Osteoblast (primary cell): Measurements from ENCODE around the gene MCTP2. TPM values are rescaled to one million over a fixed set of nuclear protein-coding genes. Genes with fewer than 3 reads are reported as not detected.

ENCODE experiments used
- DNase-seq: peaks from one replicate; pipeline ENCODE4 v3.0.0; 2011; ENCODE audit warnings: low spot score, mixed read lengths; ENCODE audit not compliant: insufficient read length; ENCODE audit errors: missing footprints
- H2AFZ ChIP-seq: 2 replicates; pipeline ENCODE4 v1.6.0; 2011; ENCODE audit warnings: mild to moderate bottlenecking, low read length
- H3K27ac ChIP-seq: 2 replicates; pipeline ENCODE4 v1.5.1; 2011; ENCODE audit warnings: mild to moderate bottlenecking, low read depth, low read length, moderate library complexity
- H3K27me3 ChIP-seq: 2 replicates; pipeline ENCODE4 v1.6.0; 2012; ENCODE audit warnings: mild to moderate bottlenecking, control low read depth, inconsistent platforms, low read length, moderate library complexity; ENCODE audit not compliant: insufficient read depth
- H3K36me3 ChIP-seq: 2 replicates; pipeline ENCODE4 v1.5.1; 2011; ENCODE audit warnings: mild to moderate bottlenecking, low read length, control low read depth, moderate library complexity; ENCODE audit not compliant: insufficient read depth
- H3K4me1 ChIP-seq: 2 replicates; pipeline ENCODE4 v1.5.1; 2011; ENCODE audit warnings: mild to moderate bottlenecking, low read length, control low read depth, moderate library complexity; ENCODE audit not compliant: insufficient read depth
- H3K4me2 ChIP-seq: 2 replicates; pipeline ENCODE4 v1.6.0; 2011; ENCODE audit warnings: mild to moderate bottlenecking, low read length; ENCODE audit not compliant: insufficient read depth
- H3K4me3 ChIP-seq: fragments of 200-600 bp; sonication (generic); 3 replicates; pipeline ENCODE4 v1.5.1; 2012; ENCODE audit warnings: mild to moderate bottlenecking, low read length, inconsistent platforms; ENCODE audit not compliant: insufficient read depth
- H3K79me2 ChIP-seq: 2 replicates; pipeline ENCODE4 v1.6.0; 2012; ENCODE audit warnings: mild to moderate bottlenecking, low read length, control low read depth, inconsistent platforms; ENCODE audit not compliant: insufficient read depth
- H3K9me3 ChIP-seq: 2 replicates; pipeline ENCODE4 v1.5.1; 2011; ENCODE audit warnings: low read depth, low read length, control low read depth
- H4K20me1 ChIP-seq: 2 replicates; pipeline ENCODE4 v1.6.0; 2012; ENCODE audit warnings: mild to moderate bottlenecking, low read length, control low read depth; ENCODE audit not compliant: insufficient read depth
- CTCF ChIP-seq: IDR thresholded peaks from 2 replicates; pipeline ENCODE4 v1.5.1; 2011; ENCODE audit warnings: mild to moderate bottlenecking, low read depth, low read length, moderate library complexity; ENCODE audit errors: extremely low read depth
- total RNA-seq: library from RNA; depleted of rRNA; stranded (reverse); fragments of >200 nt; gene quantifications from 2 replicates; pipeline ENCODE4 v1.2.3, GENCODE V29; 2012

Gene MCTP2
- total RNA-seq, 1 donor, result 16.3 TPM

GRCh38 chr15:94243418-94243817 is 12.1 kb downstream of the MCTP2 start:
- no peaks in the 10 kb centered on the region for H3K79me2 ChIP-seq
- H3K36me3 ChIP-seq, result no peaks in the 10 kb centered on the region
- no peak for TF ChIP-seq CTCF
- H3K9me3 ChIP-seq, result no peaks in the 10 kb centered on the region
- H2AFZ ChIP-seq, result no peak overlapping the region
- no peak overlapping the region for H3K4me3 ChIP-seq
- no peaks in the 10 kb centered on the region for H3K4me1 ChIP-seq
- DNase-seq, result no peak
- H3K27me3 ChIP-seq, result no peaks in the 10 kb centered on the region
- H3K27ac ChIP-seq, result no peak overlapping the region
- no peak overlapping the region for H3K4me2 ChIP-seq
- no peaks in the 10 kb centered on the region for H4K20me1 ChIP-seq

GRCh38 chr15:94246016-94246415 is 14.7 kb downstream of the MCTP2 start:
- H2AFZ ChIP-seq, result no peak overlapping the region
- no peak for DNase-seq
- no peak overlapping the region for H3K4me2 ChIP-seq
- no peaks in the 10 kb centered on the region for H3K4me1 ChIP-seq
- no peaks in the 10 kb centered on the region for H3K27me3 ChIP-seq
- H3K27ac ChIP-seq, result no peak overlapping the region
- no peaks in the 10 kb centered on the region for H3K9me3 ChIP-seq
- no peaks in the 10 kb centered on the region for H3K79me2 ChIP-seq
- no peaks in the 10 kb centered on the region for H3K36me3 ChIP-seq
- no peak for TF ChIP-seq CTCF
- H3K4me3 ChIP-seq, result no peak overlapping the region
- H4K20me1 ChIP-seq, result no peaks in the 10 kb centered on the region

GRCh38 chr15:94247789-94248638 is 16.7 kb downstream of the MCTP2 start:
- no peaks in the 10 kb centered on the region for H3K27me3 ChIP-seq
- no peak overlapping the region for H2AFZ ChIP-seq
- H4K20me1 ChIP-seq, result no peaks in the 10 kb centered on the region
- no peak overlapping the region for H3K27ac ChIP-seq
- H3K4me1 ChIP-seq, result no peaks in the 10 kb centered on the region
- H3K36me3 ChIP-seq, result no peaks in the 10 kb centered on the region
- H3K4me3 ChIP-seq, result no peak overlapping the region
- no peaks in the 10 kb centered on the region for H3K79me2 ChIP-seq
- no peak overlapping the region for H3K4me2 ChIP-seq
- no peak for DNase-seq
- no peak for TF ChIP-seq CTCF
- H3K9me3 ChIP-seq, result no peaks in the 10 kb centered on the region

- no peak for DNase-seq
- Histone ChIP-seq H3K36me3 (no peaks in the 10 kb centered on the region), H3K27ac (no peak overlapping the region), H4K20me1 (no peaks in the 10 kb centered on the region), H3K79me2 (no peaks in the 10 kb centered on the region), H3K4me2 (no peak overlapping the region), H3K4me1 (no peaks in the 10 kb centered on the region), H2AFZ (no peak overlapping the region), H3K27me3 (no peaks in the 10 kb centered on the region), H3K9me3 (no peaks in the 10 kb centered on the region), H3K4me3 (no peak overlapping the region)
- no peak for TF ChIP-seq CTCF
Observed at GRCh38 chr15:94250801-94251200, 19.4 kb downstream of the MCTP2 start.
